Panc1 (cell line): ENCODE measurements around the gene ACSS1. TPM values are rescaled to one million over a fixed set of nuclear protein-coding genes. Genes with fewer than 3 reads are reported as not detected.

ENCODE experiments used
- ATAC-seq: fragments of 200-7000 bp; cut with Tn5 transposase; 2 replicates; pipeline ENCODE4 v1.9.1; 2020; ENCODE audit warnings: mild to moderate bottlenecking, moderate library complexity
- BruUV-seq: library from RNA; stranded (reverse); fragments of 400-500 nt; replicated peaks from 2 replicates; lab custom pipeline; 2021; lab: Mats Ljungman, UMichigan
- CTCF ChIA-PET: fragments of 300-600 bp; sonication (Branson Sonifier 250); formaldehyde crosslinking; loops from one replicate; lab custom pipeline; 2022; ENCODE audit warnings: antibody characterized with exemption; lab: Charles Lee
- POLR2A ChIA-PET: fragments of 300-600 bp; sonication (Branson Sonifier 250); formaldehyde crosslinking; loops from one replicate; lab custom pipeline; 2022; ENCODE audit warnings: antibody characterized with exemption; lab: Charles Lee
- DNase-seq: peaks from one replicate; pipeline ENCODE4 v3.0.0-alpha.2; 2010; ENCODE audit warnings: low read depth, low spot score
- H3K27ac ChIP-seq: 2 replicates; pipeline ENCODE4 v1.5.1; 2011; ENCODE audit warnings: mild to moderate bottlenecking, low read length, inconsistent platforms
- H3K27me3 ChIP-seq: fragments of 200-500 bp; sonication (Bioruptor generic); 2 replicates; pipeline ENCODE4 v1.6.0; 2014; ENCODE audit warnings: low read length, inconsistent platforms; ENCODE audit not compliant: control insufficient read depth, insufficient read depth
- H3K36me3 ChIP-seq: fragments of 200-500 bp; sonication (Bioruptor generic); 2 replicates; pipeline ENCODE4 v1.5.1; 2014; ENCODE audit warnings: inconsistent platforms, mild to moderate bottlenecking, low read length, moderate library complexity; ENCODE audit not compliant: control insufficient read depth, insufficient read depth
- H3K4me1 ChIP-seq: 2 replicates; pipeline ENCODE4 v1.5.1; 2011; ENCODE audit warnings: inconsistent platforms, mild to moderate bottlenecking, low read length, moderate library complexity; ENCODE audit not compliant: control insufficient read depth, insufficient read depth
- H3K4me3 ChIP-seq, 2 experiments: 2 replicates each; pipeline ENCODE4 v1.5.1; 2011 to 2012; ENCODE audit warnings: low read depth in 2 of 2, low read length in 2 of 2, mild to moderate bottlenecking in 2 of 2, inconsistent platforms in 1 of 2, moderate library complexity in 1 of 2
- H3K9me3 ChIP-seq: fragments of 200-500 bp; sonication (Bioruptor generic); 2 replicates; pipeline ENCODE4 v1.5.1; 2014; ENCODE audit warnings: low read depth, mild to moderate bottlenecking, inconsistent platforms, low read length, moderate library complexity; ENCODE audit not compliant: control insufficient read depth, insufficient read depth
- CTCF ChIP-seq: fragments of 450-650 bp; IDR thresholded peaks from 2 replicates; pipeline ENCODE4 v1.5.1; 2017; ENCODE audit warnings: mild to moderate bottlenecking
- POLR2AphosphoS5 ChIP-seq: IDR thresholded peaks from 2 replicates; pipeline ENCODE4 v1.6.1; 2012; ENCODE audit warnings: mild to moderate bottlenecking, low read depth, low read length, moderate library complexity
- REST ChIP-seq, 2 experiments: IDR thresholded peaks; 2 replicates each; pipeline ENCODE4 v1.6.1; 2011 to 2012; ENCODE audit warnings: low read depth in 2 of 2, control low read depth in 1 of 2, low read length in 1 of 2, mild to moderate bottlenecking in 1 of 2, moderate library complexity in 1 of 2; ENCODE audit not compliant: insufficient read depth in 1 of 2
- SIN3A ChIP-seq: IDR thresholded peaks from 2 replicates; pipeline ENCODE4 v1.6.1; 2012; ENCODE audit warnings: low read depth, mild to moderate bottlenecking, low read length, moderate library complexity, borderline replicate concordance; ENCODE audit not compliant: insufficient read depth
- TCF7L2 ChIP-seq: IDR thresholded peaks from 2 replicates; pipeline ENCODE4 v1.6.1; 2011; ENCODE audit warnings: mild to moderate bottlenecking, low read depth, low read length, inconsistent platforms
- in situ Hi-C: cut with HindIII; loops from 2 replicates; pipeline ENCODE4 v1.10.0; 2016; ENCODE audit warnings: low sequenced_read_pairs, low pct_unique_long_range_greater_than_20kb
- intact Hi-C: fragments of 100-400 bp; cut with micrococcal nuclease; formaldehyde crosslinking; loops from one replicate; pipeline ENCODE4 v1.10.0; 2022; ENCODE audit not compliant: unreplicated experiment
- total RNA-seq: library from RNA; stranded (reverse); gene quantifications from one replicate; pipeline ENCODE4 v1.2.1, GENCODE V29; 2021; ENCODE audit not compliant: unreplicated experiment

Gene ACSS1
- total RNA-seq, 1 experiment from 2014 or later, result 32.2 TPM

- ATAC-seq (no peak), DNase-seq (no peak)
- Histone ChIP-seq H3K4me1 (peaks cover 23% of the 10 kb centered on the region), H3K27ac (no peak overlapping the region), H3K9me3 (no peaks in the 10 kb centered on the region), H3K36me3 (no peaks in the 10 kb centered on the region), H3K4me3 (no peak overlapping the region), H3K27me3 (no peaks in the 10 kb centered on the region)
- in situ Hi-C loops (no loop called here), intact Hi-C loops (no loop called here)
- no TSS peak for BruUV-seq
- TF ChIP-seq CTCF (no peak), SIN3A (no peak), TCF7L2 (no peak), POLR2AphosphoS5 (no peak), REST (IDR thresholded peaks at IDR 0.05; ENCODE audit: insufficient read depth in 1 of 2, low read depth in 2 of 2, low read length in 1 of 2) (no peak)
- ChIA-PET CTCF (no interaction called here), POLR2A (no interaction called here)
These were observed 19.9 kb downstream of the ACSS1 start for GRCh38 chr20:25038103-25038410.

- DNase-seq, result no peak
- ChIA-PET CTCF (no interaction called here), POLR2A (no interaction called here)
- H3K36me3 ChIP-seq, result no peaks in the 10 kb centered on the region
- no peak overlapping the region for H3K4me3 ChIP-seq
- intact Hi-C loops (no loop called here), in situ Hi-C loops (no loop called here)
- H3K27me3 ChIP-seq, result no peaks in the 10 kb centered on the region
- H3K4me1 ChIP-seq, result peaks cover 28% of the 10 kb centered on the region
- no peaks in the 10 kb centered on the region for H3K9me3 ChIP-seq
- no peak overlapping the region for H3K27ac ChIP-seq
- no TSS peak for BruUV-seq
- ATAC-seq, result no peak
- TF ChIP-seq TCF7L2 (no peak), SIN3A (no peak), CTCF (no peak), REST (IDR thresholded peaks at IDR 0.05; ENCODE audit: insufficient read depth in 1 of 2, low read depth in 2 of 2, low read length in 1 of 2) (no peak), POLR2AphosphoS5 (no peak)
These were observed 20.4 kb downstream of the ACSS1 start for GRCh38 chr20:25037288-25038102.
